ENCODE measurements around the gene NLRP5.
"Not testable (repeated sequence)": the region's sequence is repeated elsewhere in the genome, so short reads cannot be mapped to it uniquely, and the experiment has no call there.

NLRP5 gene

GRCh38 chr19:55986487-55986886 is at the start of gene NLRP5:
NLRP5 (plus strand) TSS chr19:55986775.
- DNase-seq: no peak

GRCh38 chr19:55939206-55939605 is 47.4 kb upstream of the NLRP5 start:
- DNase-seq: no peak

DNA sequence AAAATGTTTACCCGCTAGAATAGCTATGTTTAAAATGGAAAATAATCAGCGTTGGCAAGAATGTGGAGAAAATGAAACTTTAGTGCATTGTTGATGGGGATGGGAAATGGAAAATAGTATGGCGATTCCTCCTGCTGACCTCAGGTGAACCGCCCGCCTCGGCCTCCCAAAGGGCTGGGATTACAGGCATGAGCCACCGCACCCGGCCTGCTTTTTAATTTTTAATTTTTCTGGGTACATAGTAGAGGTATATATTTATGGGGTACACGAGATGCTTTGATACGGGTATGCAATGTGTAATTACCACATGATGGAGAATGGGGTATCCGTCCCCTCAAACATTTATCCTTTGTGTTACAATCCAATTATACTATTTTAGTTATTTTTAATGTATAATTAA is 46.3 kb upstream of the NLRP5 start:
- DNase-seq: no peak

DNA sequence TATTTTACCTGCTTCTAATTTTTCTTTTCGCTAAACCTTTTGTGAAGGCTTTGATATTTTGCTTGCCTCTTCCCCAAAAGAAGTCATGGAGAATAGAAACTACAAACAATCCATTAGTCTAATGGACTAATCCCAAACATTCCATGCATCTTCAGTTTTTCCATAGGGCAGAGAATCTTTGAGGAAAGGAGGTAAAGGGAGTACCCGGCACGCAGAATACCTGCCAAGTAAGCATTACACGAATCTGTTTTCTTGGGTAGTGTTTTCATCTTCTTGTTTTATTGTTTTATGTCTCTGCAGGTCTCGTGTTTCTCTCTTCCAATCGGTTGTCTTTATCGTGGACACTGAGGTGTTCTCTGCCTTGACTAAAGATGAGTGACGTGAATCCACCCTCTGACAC is 39.0 kb upstream of the NLRP5 start, which contains the start of gene NLRP8:
Gene NLRP8, plus strand, starts transcription at position 301 of the 400 bp plus-strand sequence.
- DNase-seq: no peak

- DNase-seq: not testable (repeated sequence)
These were observed 36.0 kb upstream of the NLRP5 start for GRCh38 chr19:55950566-55950965.

DNA sequence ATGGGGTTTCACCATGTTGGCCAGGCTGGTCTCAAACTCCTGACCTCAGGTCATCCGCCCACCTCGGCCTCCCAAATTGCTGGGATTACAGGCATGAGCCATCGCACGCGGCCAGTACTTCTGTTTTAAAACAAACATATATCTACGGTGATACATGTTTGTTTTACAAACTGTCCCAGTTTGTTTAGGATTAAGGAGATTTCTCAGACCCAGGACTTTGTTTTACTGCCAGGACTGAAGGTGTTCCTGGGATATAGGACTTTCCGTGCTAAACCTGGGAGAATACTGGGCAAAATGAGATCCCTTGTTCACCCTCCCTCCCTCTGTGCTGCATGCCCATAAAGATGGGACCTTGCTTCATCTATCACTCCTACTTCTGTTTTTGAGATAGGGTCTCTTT is 30.1 kb upstream of the NLRP5 start:
- no peak for DNase-seq

GRCh38 chr19:55958356-55958755 is 28.2 kb upstream of the NLRP5 start:
- no peak for DNase-seq

DNA sequence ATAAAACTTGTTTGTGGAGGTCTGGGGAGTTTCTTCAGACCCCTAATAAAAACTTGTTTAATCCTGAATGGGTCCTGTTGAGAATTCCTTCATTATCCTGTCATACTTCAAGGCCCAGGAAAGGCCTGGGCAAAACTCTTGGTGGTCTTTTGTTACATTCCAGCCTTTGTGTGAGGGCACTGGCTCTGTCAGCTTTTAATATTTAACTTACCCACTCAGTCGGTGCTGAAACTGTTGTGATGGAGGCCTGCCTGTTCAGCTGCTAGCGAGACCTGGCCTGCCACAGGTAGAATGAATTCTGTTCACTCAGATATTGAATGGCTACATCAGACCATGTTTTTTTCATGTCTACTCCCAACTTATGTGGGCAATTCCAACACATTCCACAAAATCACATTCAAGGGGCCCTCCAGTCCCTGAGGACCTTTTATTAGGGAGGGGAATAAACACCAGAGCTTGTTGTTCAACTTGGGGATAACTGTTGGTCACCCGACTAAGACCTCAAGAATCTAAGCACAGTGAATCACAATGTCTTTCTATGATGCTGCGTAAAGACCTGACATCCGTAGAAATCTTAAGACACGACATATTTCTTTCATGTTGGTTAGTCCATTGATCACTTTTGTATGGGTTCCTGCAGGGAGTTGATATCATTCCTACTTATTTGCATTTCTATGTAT is 26.4 kb upstream of the NLRP5 start:
- DNase-seq: no peak

DNA sequence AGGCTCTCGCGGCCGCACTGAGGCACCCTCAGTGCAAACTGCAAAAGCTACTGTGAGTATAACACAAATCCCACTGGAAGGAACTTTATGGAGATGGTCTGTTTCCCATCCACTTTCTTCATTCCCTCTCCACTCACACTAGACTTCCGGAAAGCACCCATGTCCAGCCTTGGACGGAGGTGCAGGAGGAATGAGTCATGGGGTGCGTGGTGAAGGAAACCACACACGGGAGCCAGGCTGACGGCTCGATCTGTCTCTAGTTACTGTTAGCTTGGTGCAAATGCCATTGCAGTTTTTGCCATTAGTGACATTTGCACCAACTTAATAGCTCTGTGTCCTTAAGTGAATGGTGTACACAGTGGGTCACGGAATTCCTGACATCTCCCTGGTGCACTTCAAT is 24.4 kb upstream of the NLRP5 start:
- DNase-seq: no peak

DNA sequence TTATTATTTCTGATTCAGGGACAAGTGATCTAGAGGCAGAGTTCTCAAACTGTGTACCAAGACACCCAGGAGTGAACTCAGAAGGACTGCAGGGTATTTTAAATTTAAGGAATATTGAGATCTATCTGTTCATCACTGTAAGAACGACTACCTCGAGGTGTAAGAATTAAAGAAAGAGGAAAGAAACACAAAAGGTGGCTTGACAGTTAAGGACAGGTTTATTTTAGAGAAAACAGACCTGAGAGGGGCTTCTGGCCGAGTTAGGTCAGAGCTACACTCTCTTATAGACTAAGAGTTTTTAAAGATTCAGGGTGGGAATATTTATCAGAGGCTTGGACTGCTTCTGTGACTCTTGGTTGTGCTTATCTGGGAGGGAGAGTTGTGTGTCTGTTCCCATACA is 12.6 kb upstream of the NLRP5 start:
- no peak for DNase-seq

DNA sequence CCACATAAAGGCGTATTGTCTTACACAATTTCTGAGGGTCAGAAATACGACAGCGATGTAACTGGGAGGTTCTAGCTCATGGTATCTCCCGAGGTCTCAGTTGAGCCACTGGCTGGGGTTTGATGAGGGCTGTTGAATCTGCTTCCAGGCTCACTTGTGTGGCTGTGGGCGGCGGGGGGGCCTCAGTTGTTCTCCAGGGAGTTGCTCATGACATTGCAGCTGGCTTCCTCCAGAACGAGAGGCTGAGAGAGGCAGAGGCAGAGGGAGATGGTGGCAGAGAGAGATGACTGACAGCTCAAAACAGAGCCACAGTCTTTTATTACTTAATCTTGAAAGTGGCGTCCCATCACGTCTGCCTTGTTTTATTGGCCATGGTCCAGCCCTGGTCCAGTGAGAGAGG is 6.2 kb upstream of the NLRP5 start:
- DNase-seq: no peak

DNA sequence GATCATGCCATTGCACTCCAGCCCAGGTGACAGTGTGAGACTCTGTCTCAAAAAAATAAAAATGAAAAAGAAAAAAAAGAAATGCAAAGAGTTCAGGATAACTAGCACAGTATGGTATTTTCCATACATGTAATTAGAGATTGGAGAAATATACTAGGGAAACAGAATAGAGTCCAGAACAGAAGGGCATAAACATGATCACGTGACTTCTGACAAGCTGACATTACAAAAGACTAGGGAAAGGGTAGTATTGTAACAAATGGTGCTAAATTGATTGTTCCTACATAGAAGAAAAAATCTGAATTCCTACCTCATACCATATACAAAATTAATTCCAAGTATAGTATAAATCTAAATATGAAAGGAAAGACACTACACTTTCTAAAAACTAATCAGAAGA is 1.3 kb upstream of the NLRP5 start:
- no peak for DNase-seq

- DNase-seq: no peak
These were observed 4.3 kb downstream of the NLRP5 start for GRCh38 chr19:55990831-55991230.

- no peak for DNase-seq
These were observed 6.9 kb downstream of the NLRP5 start for GRCh38 chr19:55993492-55993891.

DNA sequence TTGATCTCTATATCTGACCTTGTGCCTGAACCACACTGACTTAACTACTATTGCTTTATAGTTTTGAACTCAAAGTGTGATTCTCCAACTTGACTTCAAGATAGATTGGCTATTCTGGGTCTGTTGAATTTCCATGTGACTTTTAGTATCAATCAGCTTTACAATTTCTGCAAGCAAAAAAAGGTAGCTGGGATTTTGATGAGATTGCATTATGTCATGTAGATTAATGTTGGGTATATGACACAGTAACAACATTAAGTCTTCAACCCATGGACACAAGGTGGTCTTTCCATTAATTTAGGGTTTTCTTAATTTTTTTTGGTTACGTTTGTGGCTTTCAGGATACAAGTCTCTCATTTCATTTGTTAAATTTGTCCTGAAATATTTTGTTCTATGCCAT is 28.2 kb downstream of the NLRP5 start:
- no peak for DNase-seq

DNA sequence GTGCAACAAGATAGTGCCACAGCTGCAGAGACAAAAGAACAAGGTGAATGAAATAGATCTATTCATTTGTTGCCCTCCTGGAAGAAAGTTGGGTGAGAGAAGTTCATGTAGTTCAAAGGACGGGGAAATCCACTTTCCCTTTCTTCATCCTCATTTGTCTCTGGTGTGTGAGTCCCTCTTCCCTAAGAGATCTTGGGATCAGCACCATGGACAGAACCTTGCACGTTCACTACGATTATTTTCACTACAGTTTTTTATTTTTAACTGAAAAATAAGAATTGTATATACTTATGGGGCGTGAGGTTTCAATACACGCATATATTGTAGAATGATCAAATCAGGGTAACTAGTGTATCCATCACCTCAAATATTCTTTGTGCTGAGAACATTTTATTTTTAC is 29.2 kb downstream of the NLRP5 start:
- no peak for DNase-seq

- DNase-seq: not testable (repeated sequence)
These were observed 32.8 kb downstream of the NLRP5 start for GRCh38 chr19:56019325-56019724.

DNA sequence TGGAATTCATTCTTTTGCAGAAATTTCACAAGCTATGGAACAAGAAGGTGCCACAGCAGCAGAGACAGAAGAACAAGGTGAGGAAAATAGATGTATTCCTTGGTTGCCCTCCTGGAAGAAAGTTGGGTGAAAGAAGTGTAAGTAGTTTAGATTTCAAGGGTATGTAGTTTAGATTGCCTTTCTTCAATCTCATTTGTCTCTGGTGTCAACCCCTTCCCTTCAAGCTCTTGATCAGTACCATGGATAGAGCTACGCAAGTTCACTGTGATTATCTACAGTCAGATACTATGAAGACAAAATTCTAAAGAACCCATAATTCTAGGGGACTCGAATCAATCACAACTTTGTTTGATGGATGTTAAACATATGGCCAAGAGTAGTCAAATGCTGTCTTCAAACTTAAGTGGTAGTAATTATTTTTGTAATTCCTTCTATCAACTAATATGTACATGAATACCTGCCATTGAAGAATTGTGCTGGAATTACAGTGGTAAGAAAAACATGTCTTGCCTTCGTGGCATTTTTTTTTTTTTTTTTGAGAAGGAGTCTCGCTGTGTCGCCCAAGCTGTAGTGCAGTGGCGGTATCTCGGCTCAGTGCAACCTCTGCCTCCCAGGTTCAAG is 33.9 kb downstream of the NLRP5 start:
- DNase-seq: not testable (repeated sequence)

DNA sequence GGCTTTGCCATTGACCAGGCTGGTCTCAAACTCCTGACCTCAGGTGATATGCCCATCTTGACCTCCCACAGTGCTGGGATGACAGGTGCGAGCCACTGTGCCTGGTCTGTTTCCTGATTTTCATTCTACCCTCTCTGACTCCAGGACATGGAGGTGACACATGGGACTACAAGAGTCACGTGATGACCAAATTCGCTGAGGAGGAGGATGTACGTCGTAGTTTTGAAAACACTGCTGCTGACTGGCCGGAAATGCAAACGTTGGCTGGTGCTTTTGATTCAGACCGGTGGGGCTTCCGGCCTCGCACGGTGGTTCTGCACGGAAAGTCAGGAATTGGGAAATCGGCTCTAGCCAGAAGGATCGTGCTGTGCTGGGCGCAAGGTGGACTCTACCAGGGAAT is 40.2 kb downstream of the NLRP5 start:
- no peak for DNase-seq

DNA sequence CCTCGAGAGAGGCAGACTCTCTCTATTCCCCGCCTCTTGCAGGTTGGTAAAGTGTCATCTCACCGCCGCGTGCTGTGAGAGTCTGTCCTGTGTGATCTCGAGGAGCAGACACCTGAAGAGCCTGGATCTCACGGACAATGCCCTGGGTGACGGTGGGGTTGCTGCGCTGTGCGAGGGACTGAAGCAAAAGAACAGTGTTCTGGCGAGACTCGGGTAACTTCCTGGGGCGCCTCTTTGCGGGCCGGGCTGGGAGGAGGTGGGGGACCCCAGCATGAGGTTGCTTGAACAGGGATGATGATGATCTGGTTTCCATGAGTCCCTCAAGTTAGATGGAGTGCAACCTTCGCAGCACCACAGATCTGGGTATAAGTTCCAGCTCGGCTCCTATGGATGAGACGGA is 67.0 kb downstream of the NLRP5 start:
- no peak for DNase-seq

DNA sequence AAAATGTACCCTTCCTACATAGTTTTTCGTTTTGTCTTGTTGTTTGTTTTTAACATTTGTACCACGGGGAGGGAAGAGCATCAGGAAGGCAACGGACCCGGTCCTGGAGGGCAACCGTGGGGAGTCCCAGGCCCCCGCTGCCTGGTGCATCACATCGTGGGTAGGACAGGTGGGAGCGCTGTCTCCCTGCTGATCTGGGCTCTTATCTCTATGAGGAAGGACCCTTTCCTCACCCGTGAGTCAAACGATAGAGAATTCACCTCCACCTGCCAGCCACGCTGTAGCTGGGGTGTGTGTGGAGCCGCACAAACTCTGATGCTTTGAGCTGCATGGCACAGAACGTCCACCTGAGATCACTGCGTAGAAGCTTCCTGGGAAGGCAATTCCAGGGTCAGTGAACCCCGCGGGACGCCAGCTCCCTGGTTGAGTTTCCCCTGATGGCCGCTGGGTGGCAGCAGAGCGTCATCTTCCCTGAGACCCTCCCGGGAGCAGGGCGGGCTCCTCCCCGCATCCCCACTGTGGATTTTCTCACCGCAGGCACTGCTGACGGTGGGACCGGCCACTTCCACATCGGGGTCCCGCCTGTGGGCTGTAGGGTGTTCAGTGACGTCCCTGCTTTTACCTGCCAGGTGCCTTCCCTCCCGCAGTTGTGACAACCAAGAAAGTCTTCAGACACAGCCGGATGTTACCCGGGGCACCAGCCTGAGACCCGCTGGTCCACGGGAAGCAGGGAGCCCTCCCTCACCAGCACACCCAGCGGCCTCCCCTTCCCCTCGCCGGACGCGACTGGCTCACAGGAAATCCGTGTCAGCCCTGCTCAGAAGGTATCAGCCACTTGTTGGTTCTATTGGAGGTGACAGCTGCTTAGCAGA is 79.8 kb downstream of the NLRP5 start:
- peak; percentile 43 to 66 for DNase-seq

DNA sequence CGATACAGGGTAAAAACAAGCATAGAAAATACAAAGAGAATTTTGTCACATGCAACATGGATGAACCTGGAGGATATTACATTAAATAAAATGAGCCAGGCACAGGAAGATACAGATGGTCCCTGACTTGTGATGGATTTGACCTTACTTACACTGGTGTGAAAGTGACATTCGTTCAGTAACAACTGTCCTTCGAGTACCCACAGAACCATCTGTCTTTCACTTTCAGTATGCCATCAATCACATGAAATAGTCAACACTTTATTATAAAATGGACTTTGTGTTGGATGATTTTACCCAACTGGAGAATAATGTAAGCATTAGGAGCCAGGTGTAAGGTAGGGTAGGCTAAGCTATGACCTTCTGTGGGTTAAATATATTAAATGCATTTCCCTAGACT is 83.1 kb downstream of the NLRP5 start:
- DNase-seq: no peak

GRCh38 chr19:56071151-56071550 is 84.6 kb downstream of the NLRP5 start:
- DNase-seq: no peak

DNA sequence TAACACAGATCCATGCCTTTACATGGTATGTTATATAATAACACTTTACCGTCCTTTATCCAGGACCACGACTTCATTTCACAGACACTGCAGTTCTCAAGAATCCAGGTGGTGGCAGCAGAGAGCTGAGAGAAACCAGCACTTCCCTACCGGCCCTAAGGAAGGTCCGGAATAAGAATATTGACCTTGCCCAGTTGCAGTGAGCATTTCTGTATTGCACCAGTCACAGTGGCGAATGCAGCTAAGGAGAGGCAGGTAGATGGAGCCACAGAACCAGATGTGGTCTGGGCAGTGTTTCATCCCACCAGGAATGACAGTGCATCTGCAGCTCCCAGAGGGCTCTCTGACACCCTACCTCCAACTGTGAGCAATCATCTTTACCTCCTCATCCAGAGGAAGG is 89.9 kb downstream of the NLRP5 start:
- peak; percentile 21 to 38 for DNase-seq
